SIG-M5 (cell line): ENCODE results near the gene HOMER2.
A peak's percentile ranks its signal among the peaks of the same experiment; 100 is the strongest.
"Not testable (repeated sequence)": the region's sequence is repeated elsewhere in the genome, so short reads cannot be mapped to it uniquely, and the experiment has no call there.

Experiments used
- DNase-seq: peaks from one replicate; lab custom pipeline; 2025; lab: John Stamatoyannopoulos, UW

The HOMER2 gene

GRCh38 chr15:82952158-82953081 lies at the start of gene HOMER2:
HOMER2 (minus strand) TSS chr15:82952720; CDS start chr15:82952535, 185 bp downstream.
- no peak for DNase-seq

GRCh38 chr15:83000672-83001031 lies 48.1 kb upstream of the HOMER2 start:
- DNase-seq, result not testable (repeated sequence)

GRCh38 chr15:82999905-83000671 lies 47.6 kb upstream of the HOMER2 start:
- DNase-seq, result no peak

- DNase-seq, result no peak
Observed at GRCh38 chr15:82999426-82999825, 46.9 kb upstream of the HOMER2 start.

GRCh38 chr15:82995938-82996337 lies 43.4 kb upstream of the HOMER2 start:
- DNase-seq, result no peak

- no peak for DNase-seq
Observed at GRCh38 chr15:82995076-82995475, 42.6 kb upstream of the HOMER2 start.

- no peak for DNase-seq
Observed at GRCh38 chr15:82993144-82993543, 40.6 kb upstream of the HOMER2 start.

- DNase-seq, result no peak
Observed at GRCh38 chr15:82992436-82992998, 40.0 kb upstream of the HOMER2 start.

- DNase-seq, result no peak
Observed at GRCh38 chr15:82986442-82986780, 33.9 kb upstream of the HOMER2 start.

GRCh38 chr15:82985688-82986441 lies 33.3 kb upstream of the HOMER2 start, which contains the start of gene RAMAC:
RAMAC (plus strand) TSS chr15:82986210; CDS start chr15:82989019, 2,809 bp downstream.
- peak; percentile 62 for DNase-seq

- no peak for DNase-seq
Observed at GRCh38 chr15:82980981-82981380, 28.5 kb upstream of the HOMER2 start.

- DNase-seq, result no peak
Observed at GRCh38 chr15:82979726-82980125, 27.2 kb upstream of the HOMER2 start.

- no peak for DNase-seq
Observed at GRCh38 chr15:82978438-82978837, 25.9 kb upstream of the HOMER2 start.

- DNase-seq, result no peak
Observed at GRCh38 chr15:82977076-82977475, 24.6 kb upstream of the HOMER2 start.

GRCh38 chr15:82972990-82973389 lies 20.5 kb upstream of the HOMER2 start:
- no peak for DNase-seq

GRCh38 chr15:82971218-82971984 lies 18.9 kb upstream of the HOMER2 start:
- no peak for DNase-seq

GRCh38 chr15:82970696-82971095 lies 18.2 kb upstream of the HOMER2 start:
- DNase-seq, result no peak

- no peak for DNase-seq
Observed at GRCh38 chr15:82970078-82970686, 17.7 kb upstream of the HOMER2 start.

GRCh38 chr15:82969353-82969752 lies 16.8 kb upstream of the HOMER2 start:
- no peak for DNase-seq

GRCh38 chr15:82968066-82968465 lies 15.5 kb upstream of the HOMER2 start:
- no peak for DNase-seq

GRCh38 chr15:82966671-82967071 lies 14.2 kb upstream of the HOMER2 start:
- DNase-seq, result no peak
